ENCODE results near the gene PPME1.

- TF ChIP-seq, protein P1, sequence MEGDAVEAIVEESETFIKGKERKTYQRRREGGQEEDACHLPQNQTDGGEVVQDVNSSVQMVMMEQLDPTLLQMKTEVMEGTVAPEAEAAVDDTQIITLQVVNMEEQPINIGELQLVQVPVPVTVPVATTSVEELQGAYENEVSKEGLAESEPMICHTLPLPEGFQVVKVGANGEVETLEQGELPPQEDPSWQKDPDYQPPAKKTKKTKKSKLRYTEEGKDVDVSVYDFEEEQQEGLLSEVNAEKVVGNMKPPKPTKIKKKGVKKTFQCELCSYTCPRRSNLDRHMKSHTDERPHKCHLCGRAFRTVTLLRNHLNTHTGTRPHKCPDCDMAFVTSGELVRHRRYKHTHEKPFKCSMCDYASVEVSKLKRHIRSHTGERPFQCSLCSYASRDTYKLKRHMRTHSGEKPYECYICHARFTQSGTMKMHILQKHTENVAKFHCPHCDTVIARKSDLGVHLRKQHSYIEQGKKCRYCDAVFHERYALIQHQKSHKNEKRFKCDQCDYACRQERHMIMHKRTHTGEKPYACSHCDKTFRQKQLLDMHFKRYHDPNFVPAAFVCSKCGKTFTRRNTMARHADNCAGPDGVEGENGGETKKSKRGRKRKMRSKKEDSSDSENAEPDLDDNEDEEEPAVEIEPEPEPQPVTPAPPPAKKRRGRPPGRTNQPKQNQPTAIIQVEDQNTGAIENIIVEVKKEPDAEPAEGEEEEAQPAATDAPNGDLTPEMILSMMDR (IDR thresholded peaks at IDR 0.05): no peak
- no peak for TF ChIP-seq EZH2 (IDR thresholded peaks at IDR 0.05; ENCODE audit: borderline replicate concordance, insufficient read depth, low read depth, low read length, poor library complexity, severe bottlenecking)
Observed at GRCh38 chr11:74169738-74170458, 1.2 kb upstream of the PPME1 start.

All from B cell (primary cell).